Heart left ventricle (tissue), 13 donors: ENCODE results near the gene RAB11FIP5.

Source experiments
- POLR2A ChIP-seq, 2 donors: fragments of 450-650 bp; IDR thresholded peaks; one replicate each; pipeline ENCODE4 v1.6.1; 2017; ENCODE audit warnings: antibody characterized with exemption in 2 of 2, mild to moderate bottlenecking in 2 of 2, moderate library complexity in 2 of 2
- TF ChIP-seq, protein P1 (sequence below), 12 donors: fragments of 200-600 bp; sonication (generic) in 4 of 12; IDR thresholded peaks; one replicate each; pipeline versions ENCODE4 v1.5.0 to v1.8.0; 2018 to 2022; ENCODE audit warnings: antibody characterized with exemption in 12 of 12, mild to moderate bottlenecking in 5 of 12
- donor health status: ischemic (EF 13 %, LVEDD 7.1; RV severe dilation, severe dysfunction).
- donor health status: DM: no; HTN: yes; CAD: no.
- donor health status: DM: no; HTN: no; CAD: no.
- donor health status: ischemic (EF 25% LVEDD 6.9; RV normal size, moderate dysfunction).
- donor health status: ischemic (EF 25% LVEDD 5.7; RV mildly dilated, moderate dysfunction).
- donor health status: ischemic (EF 35%, LVEDD 5.7; RV mildly dilated, moderate dysfunction).
- donor health status: nonischemic (EF 11% LVEDD 7.7; RV severe dilation, severe dysfunction).
- donor health status: DM: yes; HTN: yes; CAD: no.
- donor health status: PGD.
- donor health status: ischemic (EF 29% LVEDD 5.4; RV normal size, mild dysfunction).
- donor health status: nonischemic (EF 23%, LVEDD 6.1; RV moderate dilation, normal function).

DNA sequence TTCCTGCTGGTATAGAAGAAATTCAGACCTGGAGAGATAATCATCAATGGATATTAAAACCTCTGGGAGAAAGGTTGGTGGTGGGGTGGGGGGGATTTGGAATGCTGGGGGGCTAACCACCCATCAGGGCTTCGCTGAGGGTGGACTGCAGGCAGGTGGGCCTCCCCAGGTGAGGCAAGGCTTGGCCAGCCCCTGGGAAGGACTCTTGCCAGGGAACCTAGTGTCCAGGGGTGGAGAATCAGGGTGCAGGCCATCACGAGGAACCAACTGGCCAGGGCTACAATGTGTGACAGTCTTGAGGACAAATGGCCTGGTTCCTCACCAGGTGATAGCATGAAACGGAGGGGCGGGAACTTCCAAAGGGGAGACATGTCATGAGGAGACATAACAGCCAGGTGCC lies 11.8 kb downstream of the RAB11FIP5 start:
- TF ChIP-seq, protein P1, sequence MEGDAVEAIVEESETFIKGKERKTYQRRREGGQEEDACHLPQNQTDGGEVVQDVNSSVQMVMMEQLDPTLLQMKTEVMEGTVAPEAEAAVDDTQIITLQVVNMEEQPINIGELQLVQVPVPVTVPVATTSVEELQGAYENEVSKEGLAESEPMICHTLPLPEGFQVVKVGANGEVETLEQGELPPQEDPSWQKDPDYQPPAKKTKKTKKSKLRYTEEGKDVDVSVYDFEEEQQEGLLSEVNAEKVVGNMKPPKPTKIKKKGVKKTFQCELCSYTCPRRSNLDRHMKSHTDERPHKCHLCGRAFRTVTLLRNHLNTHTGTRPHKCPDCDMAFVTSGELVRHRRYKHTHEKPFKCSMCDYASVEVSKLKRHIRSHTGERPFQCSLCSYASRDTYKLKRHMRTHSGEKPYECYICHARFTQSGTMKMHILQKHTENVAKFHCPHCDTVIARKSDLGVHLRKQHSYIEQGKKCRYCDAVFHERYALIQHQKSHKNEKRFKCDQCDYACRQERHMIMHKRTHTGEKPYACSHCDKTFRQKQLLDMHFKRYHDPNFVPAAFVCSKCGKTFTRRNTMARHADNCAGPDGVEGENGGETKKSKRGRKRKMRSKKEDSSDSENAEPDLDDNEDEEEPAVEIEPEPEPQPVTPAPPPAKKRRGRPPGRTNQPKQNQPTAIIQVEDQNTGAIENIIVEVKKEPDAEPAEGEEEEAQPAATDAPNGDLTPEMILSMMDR (IDR thresholded peaks at IDR 0.05): no peak
- no peak for TF ChIP-seq POLR2A (IDR thresholded peaks at IDR 0.05)
